ENCODE results near the gene CUTC.
"Not testable (repeated sequence)": the region's sequence is repeated elsewhere in the genome, so short reads cannot be mapped to it uniquely, and the experiment has no call there.

Gene CUTC

GRCh38 chr10:99732033-99732842, at the start of gene CUTC, which contains the start of gene COX15:
Gene CUTC, plus strand, starts transcription at chr10:99732234. Its CDS starts 115 bp downstream, at chr10:99732349.
Gene COX15, minus strand, starts transcription at chr10:99732127. Its CDS starts 78 bp downstream, at chr10:99732049.
- peak; percentile 93 for DNase-seq

- DNase-seq = no peak
Observed at GRCh38 chr10:99682752-99683151, 49.3 kb upstream of the CUTC start.

- no peak for DNase-seq
Observed at GRCh38 chr10:99685597-99685967, 46.5 kb upstream of the CUTC start.

GRCh38 chr10:99689461-99689860, 42.6 kb upstream of the CUTC start:
- no peak for DNase-seq

GRCh38 chr10:99693933-99694583, 38.0 kb upstream of the CUTC start:
- DNase-seq = no peak

DNA sequence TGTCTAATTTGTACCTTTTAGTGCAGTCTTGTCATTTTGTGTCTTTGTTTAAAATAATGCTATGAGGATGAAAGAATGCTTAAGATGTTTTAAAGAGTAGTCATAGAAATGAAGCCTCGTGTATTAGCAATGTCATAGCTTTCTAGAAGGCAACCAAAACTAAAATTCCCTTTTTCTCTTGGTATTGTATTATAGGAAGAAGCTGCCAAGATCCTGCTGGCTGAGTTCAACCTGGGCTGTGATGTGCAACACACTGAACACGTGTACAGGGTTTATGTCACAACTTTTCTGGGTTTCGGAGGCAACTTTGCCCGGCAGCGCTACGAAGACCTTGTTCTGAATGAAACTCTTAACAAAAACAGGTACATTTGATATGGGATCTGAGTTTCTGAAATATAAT, 36.3 kb upstream of the CUTC start:
- no peak for DNase-seq

DNA sequence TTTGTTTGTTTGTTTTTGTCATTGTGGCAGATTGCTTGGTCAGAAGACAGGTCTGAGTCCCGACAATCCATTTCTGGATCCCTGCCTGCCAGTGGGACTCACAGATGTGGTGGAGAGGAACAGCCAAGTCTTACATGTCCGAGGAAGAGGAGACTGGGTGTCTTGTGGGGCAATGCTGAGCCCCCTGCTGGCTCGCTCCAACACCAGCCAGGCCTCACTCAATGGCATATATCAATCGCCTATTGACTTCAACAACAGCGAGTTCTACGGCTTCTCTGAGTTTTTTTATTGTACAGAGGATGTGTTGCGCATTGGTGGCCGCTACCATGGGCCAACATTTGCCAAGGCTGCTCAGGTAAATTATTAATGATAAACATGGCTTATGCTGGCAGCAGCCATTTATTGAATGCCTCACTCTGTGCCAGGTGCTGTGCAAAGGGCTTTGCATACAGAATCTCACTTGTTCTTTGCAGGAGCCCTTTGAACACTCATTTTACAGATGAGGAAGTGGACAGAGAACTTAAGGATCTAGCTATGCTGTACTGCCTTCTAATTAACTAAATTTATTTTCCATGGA, 33.4 kb upstream of the CUTC start:
- DNase-seq = no peak

GRCh38 chr10:99700649-99701048, 31.4 kb upstream of the CUTC start:
- DNase-seq = no peak

- DNase-seq = no peak
Observed at GRCh38 chr10:99708428-99709012, 23.5 kb upstream of the CUTC start.

GRCh38 chr10:99709480-99710229, 22.4 kb upstream of the CUTC start:
- DNase-seq = no peak

DNA sequence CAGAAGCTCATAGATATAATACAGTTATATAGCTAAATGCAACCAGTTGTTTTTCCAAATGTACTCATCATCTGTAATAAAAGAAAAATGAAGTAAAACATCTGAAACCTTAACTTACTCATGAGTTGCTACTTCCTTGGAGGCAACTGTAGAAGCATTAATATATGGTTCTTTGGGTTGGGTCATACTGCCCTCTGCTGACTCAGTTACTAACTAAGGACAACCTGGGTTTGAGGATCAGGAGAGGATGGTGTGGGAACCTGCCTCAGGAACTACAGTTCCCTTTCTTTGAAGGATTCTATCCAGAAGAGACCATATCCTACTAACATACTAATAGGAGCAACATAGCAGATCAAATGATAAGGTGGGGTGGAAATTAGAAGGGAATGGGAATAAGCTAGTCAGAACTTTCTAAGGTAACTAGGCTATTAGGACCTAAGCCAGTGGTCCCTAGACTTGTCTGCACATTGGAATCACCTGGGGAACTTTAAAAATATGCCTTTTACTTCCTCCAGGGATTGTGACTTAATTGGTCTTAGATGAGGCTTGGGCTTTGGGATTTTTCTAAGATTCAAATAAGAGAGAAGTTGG, 20.8 kb upstream of the CUTC start:
- peak; percentile 16 for DNase-seq

DNA sequence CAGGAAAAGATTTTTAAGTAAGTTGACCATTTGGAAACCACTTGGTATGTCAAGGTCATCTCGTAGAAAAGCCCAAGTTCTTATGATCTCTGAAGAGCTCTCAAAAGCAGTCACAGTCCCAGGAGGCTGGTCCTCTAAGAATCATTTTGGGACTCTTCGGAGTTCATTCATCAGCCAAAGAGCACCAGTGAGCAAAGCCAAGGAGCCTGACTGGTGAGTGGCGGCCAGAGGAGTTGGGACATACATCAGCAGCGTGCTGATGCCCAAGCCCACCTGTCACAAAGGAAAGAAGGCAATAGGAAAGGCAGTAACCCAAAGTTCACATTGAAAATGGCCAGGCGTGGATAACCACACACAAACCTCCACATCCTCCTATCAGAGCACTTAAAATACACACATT, 17.6 kb upstream of the CUTC start:
- no peak for DNase-seq

DNA sequence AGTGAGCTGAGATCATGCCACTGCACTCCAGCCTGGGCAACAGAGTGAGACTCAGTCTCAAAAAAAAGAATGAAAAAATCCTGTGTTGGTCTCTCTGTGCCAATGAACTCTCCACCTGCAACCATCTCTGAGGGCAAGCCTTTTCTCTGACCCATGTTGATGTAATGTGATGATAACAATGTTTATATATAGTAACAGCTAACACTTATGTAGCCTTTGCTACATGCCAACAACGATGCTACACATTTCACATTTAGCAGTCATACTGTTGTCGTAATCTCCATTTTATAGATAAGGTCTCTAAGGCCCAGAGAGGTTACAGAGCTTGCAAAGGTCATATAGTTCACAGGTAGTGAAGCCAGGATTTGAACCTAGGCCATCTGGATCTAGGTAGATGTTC, 11.6 kb upstream of the CUTC start:
- DNase-seq = no peak

- DNase-seq = no peak
Observed at GRCh38 chr10:99730026-99730425, 2.0 kb upstream of the CUTC start.

GRCh38 chr10:99731306-99732032, 565 bp upstream of the CUTC start:
- DNase-seq = no peak

GRCh38 chr10:99733366-99733765, 1.3 kb downstream of the CUTC start:
- DNase-seq = no peak

- not testable (repeated sequence) for DNase-seq
Observed at GRCh38 chr10:99734111-99734510, 2.1 kb downstream of the CUTC start.

- no peak for DNase-seq
Observed at GRCh38 chr10:99740260-99740659, 8.2 kb downstream of the CUTC start.

GRCh38 chr10:99740933-99741559, 9.0 kb downstream of the CUTC start:
- DNase-seq = no peak

GRCh38 chr10:99742254-99742653, 10.2 kb downstream of the CUTC start:
- no peak for DNase-seq

GRCh38 chr10:99742701-99743100, 10.7 kb downstream of the CUTC start:
- DNase-seq = no peak

Measured in activated CD4-positive, alpha-beta T cell treated with anti-CD3 and anti-CD28 coated beads, Interleukin-2, amount 50 U/mL, for 1 hour (primary cell).